ENCODE measurements around the gene DDX46. TPM values are rescaled to one million over a fixed set of nuclear protein-coding genes. Genes with fewer than 3 reads are reported as not detected.

DDX46 gene
- total RNA-seq, 2 experiments from 2014 or later, result 69.6 to 72.8 TPM

GRCh38 chr5:134874831-134875655 is 116.5 kb downstream of the DDX46 start:
- no peaks in the 10 kb centered on the region for H3K27me3 Mint-ChIP-seq (ENCODE audit: low read depth)
- no peaks in the 10 kb centered on the region for H3K9me3 Mint-ChIP-seq (ENCODE audit: insufficient read depth)
- ChIA-PET POLR2A (interaction anchor here (1.5 to 2.6 kb wide), 3 partner anchors 26 to 30 kb away, joined by 3 to 17 read pairs (median 9); partner anchors contain the start of gene PCBD2), CTCF (interaction anchor here (1.5 to 2.1 kb wide), 2 partner anchors 29 to 30 kb away, joined by 9 to 10 read pairs; partner anchors contain the start of gene PCBD2)
- peak overlapping the region; percentile 98 for H3K27ac Mint-ChIP-seq
- peak; percentile 58 for DNase-seq
- peaks cover 25% of the 10 kb centered on the region for H3K36me3 Mint-ChIP-seq (ENCODE audit: low read depth)
- ATAC-seq, result peak; percentile 34
- H3K4me3 Mint-ChIP-seq, result peak overlapping the region; percentile 97
- peaks cover 47% of the 10 kb centered on the region for H3K4me1 Mint-ChIP-seq (ENCODE audit: low read depth)

DNA sequence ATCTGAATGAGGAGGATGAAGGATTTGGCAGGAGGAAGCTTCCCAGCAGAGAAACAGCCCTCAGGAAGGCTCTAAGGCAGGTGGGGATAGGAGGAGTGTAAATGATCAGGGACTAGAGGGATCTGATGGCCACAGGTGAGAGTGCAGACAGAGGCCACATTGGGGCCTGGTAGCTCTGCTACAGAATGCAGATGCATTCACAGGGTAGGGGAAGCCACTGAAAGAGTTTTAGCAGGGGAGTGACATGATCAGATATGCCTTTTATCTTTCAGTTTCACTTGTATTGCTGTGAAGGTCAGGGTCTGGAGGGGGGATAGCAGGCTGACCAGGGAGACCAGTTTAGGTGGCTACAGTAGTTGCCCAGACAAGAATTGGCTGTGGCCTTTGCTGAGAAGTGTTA is 118.6 kb downstream of the DDX46 start:
- ATAC-seq (peak; percentile 7), DNase-seq (peak; percentile 31)
- CTCF ChIA-PET, result interaction anchor here (2.1 kb wide), 1 partner anchor 27 kb away, joined by 9 read pairs; the partner anchor contains the start of gene PCBD2
- peak overlapping the region; percentile 78 for H3K27ac Mint-ChIP-seq
- no peaks in the 10 kb centered on the region for H3K27me3 Mint-ChIP-seq (ENCODE audit: low read depth)
- peaks cover 29% of the 10 kb centered on the region for H3K36me3 Mint-ChIP-seq (ENCODE audit: low read depth)
- peaks cover 50% of the 10 kb centered on the region for H3K4me1 Mint-ChIP-seq (ENCODE audit: low read depth)
- H3K9me3 Mint-ChIP-seq (ENCODE audit: insufficient read depth), result no peaks in the 10 kb centered on the region
- POLR2A ChIA-PET, result interaction anchor here (0.7 to 1.4 kb wide), 4 partner anchors 28 to 32 kb away, joined by 3 to 7 read pairs (median 4); partner anchors contain the start of genes C5orf24 and PCBD2
- H3K4me3 Mint-ChIP-seq, result peak overlapping the region; percentile 97

DNA sequence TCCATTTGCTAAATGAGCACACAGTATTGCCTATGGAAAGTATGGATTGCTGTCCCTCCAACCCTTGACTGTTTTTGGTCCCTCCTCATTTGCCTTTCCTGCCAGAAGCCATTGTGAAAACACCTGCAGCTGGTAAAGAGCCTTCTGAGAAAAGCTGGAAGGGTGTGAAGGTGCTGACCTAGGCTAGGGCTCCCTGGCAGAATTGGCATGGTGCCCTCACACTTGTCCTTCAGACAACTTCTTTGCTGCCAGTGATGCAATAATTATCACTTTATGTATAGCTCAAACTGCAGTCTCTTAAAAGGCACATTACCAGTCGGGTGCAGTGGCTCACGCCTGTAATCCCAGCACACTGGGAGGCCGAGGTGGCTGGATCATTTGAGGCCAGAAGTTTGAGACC is 119.8 kb downstream of the DDX46 start:
- Mint-ChIP-seq H3K27me3 (ENCODE audit: low read depth) (no peaks in the 10 kb centered on the region), H3K4me3 (no peak overlapping the region), H3K36me3 (ENCODE audit: low read depth) (peaks cover 29% of the 10 kb centered on the region), H3K27ac (no peak overlapping the region), H3K4me1 (ENCODE audit: low read depth) (peaks cover 47% of the 10 kb centered on the region), H3K9me3 (ENCODE audit: insufficient read depth) (no peaks in the 10 kb centered on the region)
- ChIA-PET CTCF (no interaction called here), POLR2A (interaction anchor here (1.1 kb wide), 1 partner anchor 26 kb away, joined by 5 read pairs; no protein-coding TSS in a partner anchor)
- DNase-seq, result no peak
- ATAC-seq, result no peak

DNA sequence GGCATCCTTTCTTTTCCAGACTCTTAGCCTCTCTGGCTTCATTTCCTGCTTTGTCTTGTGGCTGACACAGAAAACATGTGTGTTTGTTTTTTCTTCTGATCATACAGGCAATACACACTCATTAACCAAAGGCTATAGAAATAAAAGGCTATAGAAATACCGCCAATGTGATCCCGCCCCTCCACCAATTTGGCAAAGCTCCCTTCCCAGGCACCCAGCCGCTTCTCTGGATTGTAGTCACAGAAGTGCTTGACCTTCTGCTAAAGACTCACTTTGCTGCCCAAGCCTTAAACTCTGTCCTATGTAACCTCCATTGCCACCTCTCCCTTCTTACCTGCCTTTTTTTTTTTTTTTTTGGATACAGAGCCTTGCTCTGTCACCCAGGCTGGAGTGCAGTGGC is 120.9 kb downstream of the DDX46 start:
- H3K27ac Mint-ChIP-seq, result no peak overlapping the region
- no peak for ATAC-seq
- CTCF ChIA-PET, result interaction anchor here (1.1 kb wide), 1 partner anchor 25 kb away, joined by 3 read pairs; the partner anchor contains the start of gene PCBD2

More for the DNA sequence above, 120.9 kb downstream of the DDX46 start:
- POLR2A ChIA-PET, result no interaction called here
- Mint-ChIP-seq H3K4me1 (ENCODE audit: low read depth) (peaks cover 45% of the 10 kb centered on the region), H3K4me3 (no peak overlapping the region), H3K9me3 (ENCODE audit: insufficient read depth) (no peaks in the 10 kb centered on the region), H3K36me3 (ENCODE audit: low read depth) (peaks cover 29% of the 10 kb centered on the region), H3K27me3 (ENCODE audit: low read depth) (no peaks in the 10 kb centered on the region)
- DNase-seq, result no peak

Other genes with a start within 250 kb of the DDX46 start
- 10 to 100 TPM; 79.9 to 86.0 TPM for gene JADE2, start 233.1 kb upstream of the DDX46 start, total RNA-seq
- gene SAR1B, start 126.0 kb upstream of the DDX46 start, total RNA-seq, result 10 to 100 TPM; 51.2 to 56.4 TPM
- gene SEC24A, start 110.0 kb upstream of the DDX46 start, total RNA-seq, result 10 to 100 TPM; 20.8 to 22.6 TPM
- gene CAMLG, start 20.2 kb upstream of the DDX46 start, total RNA-seq, result 10 to 100 TPM; 23.1 TPM
- 10 to 100 TPM; 25.8 to 30.5 TPM for gene C5orf24, start 87.2 kb downstream of the DDX46 start, total RNA-seq
- gene TXNDC15, start 115.6 kb downstream of the DDX46 start, total RNA-seq, result 10 to 100 TPM; 42.6 to 46.7 TPM
- 10 to 100 TPM; 11.3 to 14.4 TPM for gene PCBD2, start 146.4 kb downstream of the DDX46 start, total RNA-seq
- under 1 TPM; 0.68 to 0.89 TPM for gene CATSPER3, start 209.1 kb downstream of the DDX46 start, total RNA-seq